NCI-H2171 treated with DMSO at 0.1 percent for 48 hours (cell line): ENCODE results near the gene B3GLCT.

Source experiments
- DNase-seq: peaks from one replicate; lab custom pipeline; 2025; lab: John Stamatoyannopoulos, UW

Gene B3GLCT

DNA sequence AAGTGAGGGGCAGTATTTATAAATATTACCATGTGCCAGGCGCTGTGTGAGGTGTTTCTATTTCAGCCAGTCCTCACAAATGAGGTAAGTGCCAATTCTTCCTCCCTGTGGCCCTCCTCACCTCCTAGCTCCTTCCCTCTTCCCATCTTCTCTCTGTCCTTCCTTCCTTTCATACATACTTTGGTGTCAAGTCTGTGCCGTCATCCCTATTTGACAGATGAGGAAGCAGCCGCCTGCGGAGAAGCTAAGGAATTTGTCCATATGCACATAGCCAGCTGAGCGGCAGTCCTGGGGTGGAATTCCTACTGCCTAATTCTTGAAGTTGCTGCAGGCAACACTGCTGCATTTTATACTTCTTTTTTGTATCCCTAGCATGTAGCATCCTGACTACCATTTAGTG lies 150.8 kb downstream of the B3GLCT start:
- no peak for DNase-seq

DNA sequence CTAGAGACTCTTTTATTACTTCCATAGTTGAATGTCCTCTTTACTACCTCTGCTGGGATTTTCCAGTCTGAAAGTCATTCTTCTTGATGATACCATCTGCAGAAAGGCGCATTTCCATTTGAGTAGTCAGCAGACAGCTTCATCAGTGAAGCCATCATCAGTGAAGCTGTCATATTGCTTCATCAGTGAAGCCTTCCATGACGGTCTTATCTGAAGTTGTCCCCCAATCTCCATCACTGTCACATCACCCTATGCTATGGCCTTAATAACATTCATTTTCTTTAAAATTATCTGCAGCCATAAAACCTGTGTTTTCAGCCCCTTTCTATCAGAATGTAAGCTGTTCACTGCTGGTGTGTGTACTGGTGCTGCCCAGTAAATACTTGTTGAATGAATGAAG lies 151.6 kb downstream of the B3GLCT start:
- DNase-seq, result no peak

DNA sequence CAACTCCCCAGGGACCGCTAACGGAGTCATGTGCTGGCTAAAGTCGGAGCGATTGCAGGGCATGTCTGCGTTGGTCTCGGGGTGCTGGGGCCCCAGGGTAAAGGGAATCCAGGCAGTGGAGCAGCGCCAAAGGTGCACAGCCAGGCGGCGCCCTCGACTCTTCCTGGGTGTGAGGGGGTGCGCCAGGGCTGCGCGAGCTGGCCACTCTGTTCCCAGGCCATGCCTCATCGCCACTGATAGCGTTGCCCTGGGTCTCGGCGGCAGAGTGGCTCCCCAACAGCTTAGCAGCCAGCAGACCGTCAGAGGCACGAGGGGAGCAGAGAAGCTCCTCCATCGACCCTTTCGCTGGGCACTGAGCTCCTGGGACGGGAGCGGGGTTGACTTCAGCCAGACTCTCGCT lies 152.7 kb downstream of the B3GLCT start:
- no peak for DNase-seq

DNA sequence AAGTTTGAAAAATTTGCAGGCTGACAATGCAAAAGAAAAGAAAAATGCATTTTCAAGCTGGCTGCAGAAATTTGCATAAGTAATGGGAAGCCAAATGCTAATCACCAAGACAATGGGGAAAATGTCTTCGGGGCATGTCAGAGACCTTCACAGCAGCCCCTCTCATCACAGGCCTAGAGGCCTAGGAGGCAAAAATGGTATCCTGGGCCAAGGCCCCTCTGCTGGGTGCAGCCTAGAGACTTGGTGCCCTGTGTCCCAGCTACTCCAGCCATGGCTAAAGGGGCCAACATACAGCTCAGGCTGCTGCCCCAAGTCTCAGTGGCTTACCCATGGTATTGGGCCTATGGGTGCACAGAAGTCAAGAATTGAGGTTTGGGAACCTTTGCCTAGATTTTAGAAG lies 155.2 kb downstream of the B3GLCT start:
- no peak for DNase-seq

DNA sequence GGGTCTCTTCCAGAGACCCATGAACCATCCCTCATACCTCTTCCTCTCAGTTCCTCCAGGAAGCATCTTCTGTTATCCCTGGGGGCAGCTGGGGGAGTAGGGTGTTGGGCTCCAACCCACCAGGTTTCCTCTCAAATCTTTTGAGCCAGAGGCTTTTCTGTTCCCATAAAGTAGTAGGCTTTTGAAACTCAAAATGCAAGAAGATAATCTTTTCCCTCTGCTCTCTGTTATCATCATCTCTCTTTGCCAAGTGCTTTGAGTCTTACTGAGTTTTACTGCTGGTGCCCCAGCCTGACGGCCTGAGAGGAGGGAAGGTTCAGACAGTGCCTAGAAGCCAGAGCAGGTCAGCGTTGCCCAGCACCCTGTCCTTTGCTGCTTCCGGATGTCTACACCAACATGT lies 157.2 kb downstream of the B3GLCT start:
- DNase-seq, result no peak

DNA sequence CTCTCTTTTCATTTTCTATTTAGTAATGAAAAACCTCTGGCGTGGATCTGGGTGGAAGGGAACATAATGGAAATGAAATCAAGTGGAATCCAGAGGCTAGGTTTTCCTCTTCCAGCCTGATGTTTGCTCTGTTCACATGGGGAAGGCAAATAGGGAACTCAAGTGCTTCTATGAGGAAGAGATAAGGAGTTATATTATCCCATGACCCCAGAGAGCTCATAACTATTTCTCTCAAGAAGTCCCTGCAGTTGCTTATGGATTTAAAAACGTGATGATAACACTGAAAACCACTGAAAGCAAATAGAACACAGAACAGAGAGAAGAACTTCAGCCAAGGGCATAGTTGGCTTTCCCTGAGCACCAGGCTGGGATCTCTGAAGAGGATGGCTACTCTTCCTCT lies 157.8 kb downstream of the B3GLCT start:
- DNase-seq, result no peak

DNA sequence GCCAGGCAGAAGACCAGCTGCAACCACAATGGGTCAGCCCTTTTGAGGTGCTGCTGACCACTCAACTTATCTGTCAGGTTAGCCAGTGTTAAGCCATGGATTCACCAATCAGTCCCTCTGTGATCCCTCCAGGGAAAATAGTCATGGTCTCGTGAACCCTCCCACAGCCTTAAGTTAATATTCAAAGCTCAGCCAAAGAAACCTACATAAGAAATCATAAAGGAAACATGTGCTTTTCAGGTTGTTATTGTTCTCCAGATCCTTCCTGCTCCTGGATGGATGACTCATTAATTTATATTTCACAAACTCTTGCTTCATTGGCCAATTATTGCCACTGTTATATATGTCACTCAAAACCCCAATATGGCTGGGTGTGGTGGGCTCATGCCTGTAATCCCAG lies 161.9 kb downstream of the B3GLCT start:
- no peak for DNase-seq

DNA sequence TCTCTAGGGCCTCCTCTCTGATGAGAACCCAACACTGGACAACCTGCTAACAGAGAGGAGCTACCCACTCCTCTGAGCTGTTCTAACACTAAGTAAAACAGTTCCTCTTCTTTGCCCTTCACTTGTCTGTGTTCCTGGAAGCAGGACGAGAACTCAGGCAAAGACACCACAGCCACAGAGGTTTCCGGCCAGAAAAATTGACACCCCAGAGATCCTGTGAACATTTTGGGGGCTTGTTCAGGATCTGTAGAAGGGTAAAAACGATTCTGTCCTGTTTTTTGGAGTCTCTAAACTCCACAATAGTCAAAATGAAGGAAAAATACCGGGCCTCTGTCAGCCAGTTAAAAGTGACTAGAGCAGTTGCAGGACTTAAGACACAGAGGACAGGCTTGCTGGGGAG lies 165.9 kb downstream of the B3GLCT start:
- no peak for DNase-seq

DNA sequence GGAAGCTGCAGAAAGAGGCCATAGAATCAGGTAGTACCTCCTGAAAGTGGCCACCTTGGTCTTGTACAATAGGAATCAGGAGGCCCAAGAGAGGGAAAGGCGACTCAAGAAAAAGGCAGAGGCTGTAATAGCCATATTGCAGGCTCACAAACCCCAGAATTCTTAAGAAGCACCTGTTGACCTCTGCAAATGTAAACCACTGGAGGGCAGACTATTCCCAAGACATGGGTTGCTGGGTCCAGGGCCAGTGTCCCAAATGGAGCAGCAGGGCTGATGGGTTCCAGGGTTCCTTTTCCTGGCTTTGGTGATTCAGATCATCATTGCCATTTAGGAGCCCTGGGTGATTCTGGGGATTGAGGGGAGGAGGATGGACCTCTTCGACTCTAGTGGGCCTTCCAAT lies 167.6 kb downstream of the B3GLCT start:
- DNase-seq, result no peak

DNA sequence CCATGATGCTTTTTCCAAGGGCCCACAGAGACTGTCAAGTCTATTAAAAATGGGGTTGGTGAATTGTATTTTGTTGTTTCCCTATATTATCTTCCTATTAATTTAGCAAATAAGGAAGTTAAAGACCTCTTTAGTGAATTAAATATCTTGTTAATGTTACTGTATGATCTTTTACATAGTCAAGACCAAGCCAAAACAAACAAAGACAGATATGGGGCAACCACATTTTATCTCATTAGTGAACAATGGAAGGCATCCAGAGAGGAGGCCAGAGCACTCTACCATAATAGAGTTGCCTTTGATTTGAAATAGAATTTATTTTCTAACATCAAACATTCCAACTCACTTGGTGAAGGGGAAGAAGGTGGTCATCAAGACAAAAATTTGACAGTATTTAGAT lies 169.4 kb downstream of the B3GLCT start:
- no peak for DNase-seq

DNA sequence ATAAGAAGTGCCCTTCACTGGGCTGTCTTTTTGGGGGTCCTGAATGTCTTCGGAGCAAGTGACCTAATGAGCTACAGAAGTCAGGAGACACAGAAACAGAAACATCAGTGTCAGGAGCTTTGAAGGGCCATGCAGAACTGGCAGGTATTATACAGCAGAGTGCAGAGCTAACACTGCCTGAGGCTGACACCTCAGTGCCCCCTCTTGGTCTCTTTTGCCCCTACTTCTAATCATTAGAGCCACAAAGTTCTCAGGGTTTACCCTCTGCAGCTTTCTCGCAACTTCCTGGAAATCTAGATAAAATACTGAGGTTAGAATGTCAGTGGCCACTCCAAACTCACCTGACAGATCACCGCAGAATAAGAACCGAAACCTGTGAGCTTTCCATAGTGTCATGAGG lies 172.7 kb downstream of the B3GLCT start:
- DNase-seq, result no peak

DNA sequence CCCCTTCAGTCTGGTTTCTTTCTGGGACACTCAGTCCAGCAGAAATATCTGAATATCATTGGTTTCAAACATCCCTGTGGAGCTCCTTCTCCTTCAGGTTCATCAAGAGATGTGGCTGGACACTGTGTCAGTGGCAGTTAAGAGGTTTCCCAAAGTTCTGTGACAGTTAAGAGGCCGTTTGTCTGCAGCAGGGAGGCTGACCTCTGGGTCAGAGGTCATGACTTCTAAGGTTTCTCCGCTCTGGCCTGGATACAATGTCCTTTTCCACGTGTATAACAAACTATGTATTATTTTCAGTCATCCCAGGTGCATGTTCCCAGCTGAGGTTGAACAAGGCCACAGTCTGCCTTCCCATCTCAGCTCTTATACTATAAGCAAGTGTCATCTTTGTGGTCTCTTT lies 174.9 kb downstream of the B3GLCT start:
- no peak for DNase-seq

DNA sequence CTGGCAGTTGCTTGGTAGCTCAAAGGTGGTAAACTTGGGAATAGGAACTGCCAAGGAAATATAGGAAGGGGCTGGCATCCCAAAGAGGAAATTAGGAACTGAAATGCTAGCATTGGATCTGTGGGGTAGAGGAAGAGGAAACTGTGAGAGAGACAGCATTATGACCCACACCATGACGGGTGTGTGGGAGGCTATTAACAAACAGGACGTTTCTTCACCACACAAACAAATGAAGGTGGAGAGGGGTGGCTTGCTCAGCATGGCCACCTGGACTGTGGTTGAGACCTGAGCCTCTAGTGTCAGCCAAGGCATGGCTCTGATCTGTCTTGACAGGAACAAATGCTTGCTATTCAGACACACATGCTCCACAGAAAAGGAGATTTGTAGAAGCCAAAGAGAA lies 178.2 kb downstream of the B3GLCT start:
- no peak for DNase-seq

DNA sequence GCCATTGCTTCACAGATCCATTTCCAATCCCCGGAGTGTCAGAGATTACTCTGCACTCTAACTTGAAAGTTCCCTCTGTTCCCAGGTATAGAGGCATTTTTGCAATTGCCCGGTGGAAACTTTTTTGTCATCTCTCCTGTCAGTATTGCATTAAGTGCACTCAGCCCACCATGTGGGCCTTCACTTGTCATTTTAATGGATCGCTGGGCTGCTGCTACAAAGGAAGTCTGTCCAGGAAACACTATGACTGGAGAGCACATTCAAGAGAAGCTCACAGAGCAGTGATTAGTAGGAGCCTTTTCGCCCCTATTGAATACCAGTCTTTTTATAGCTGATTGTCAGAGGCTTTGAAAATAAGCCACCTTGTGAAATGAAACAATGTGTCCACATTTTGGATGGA lies 180.9 kb downstream of the B3GLCT start:
- DNase-seq, result no peak
